Adrenal gland (tissue), 5 donors: Measurements from ENCODE around the gene AUTS2.

Experiments used
- POLR2A ChIP-seq, 2 donors: fragments of 450-650 bp; IDR thresholded peaks; one replicate each; pipeline ENCODE4 v1.6.1; 2017; ENCODE audit warnings: antibody characterized with exemption in 2 of 2, mild to moderate bottlenecking in 2 of 2, moderate library complexity in 1 of 2
- TF ChIP-seq, protein P1 (sequence below), 6 experiments: fragments of 450-650 bp in 4 of 6; fragments of 200-600 bp in 2 of 6; sonication (generic) in 1 of 6; IDR thresholded peaks; 1 replicate in 5 of 6; 2 replicates in 1 of 6; pipeline versions ENCODE4 v1.5.1 to v1.8.0; 2016 to 2021; ENCODE audit warnings: antibody characterized with exemption in 6 of 6, mild to moderate bottlenecking in 2 of 6, moderate library complexity in 1 of 6
- donor health status: DM: no; HTN: no; CAD: no.

DNA sequence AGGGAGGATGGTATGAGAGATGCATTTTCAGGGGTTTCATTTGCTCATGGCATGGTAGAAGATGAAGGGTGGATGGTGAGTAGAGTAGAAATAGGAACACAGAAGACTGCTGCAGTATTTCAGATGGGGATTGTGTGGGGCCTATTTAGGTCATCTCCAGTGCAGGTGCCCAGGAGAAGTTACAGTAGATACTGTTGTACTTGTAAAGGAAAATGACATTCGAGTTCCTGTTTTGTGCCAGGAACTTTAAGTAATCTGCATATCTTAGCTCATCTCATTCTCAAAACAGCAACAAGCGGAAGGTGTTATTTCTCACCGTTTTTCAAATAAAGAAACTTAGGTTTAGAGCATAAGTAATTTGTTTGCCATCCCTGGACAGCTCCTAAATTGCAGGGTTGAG is 156.2 kb downstream of the AUTS2 start:
- TF ChIP-seq POLR2A (IDR thresholded peaks at IDR 0.05) = no peak
- TF ChIP-seq, protein P1, sequence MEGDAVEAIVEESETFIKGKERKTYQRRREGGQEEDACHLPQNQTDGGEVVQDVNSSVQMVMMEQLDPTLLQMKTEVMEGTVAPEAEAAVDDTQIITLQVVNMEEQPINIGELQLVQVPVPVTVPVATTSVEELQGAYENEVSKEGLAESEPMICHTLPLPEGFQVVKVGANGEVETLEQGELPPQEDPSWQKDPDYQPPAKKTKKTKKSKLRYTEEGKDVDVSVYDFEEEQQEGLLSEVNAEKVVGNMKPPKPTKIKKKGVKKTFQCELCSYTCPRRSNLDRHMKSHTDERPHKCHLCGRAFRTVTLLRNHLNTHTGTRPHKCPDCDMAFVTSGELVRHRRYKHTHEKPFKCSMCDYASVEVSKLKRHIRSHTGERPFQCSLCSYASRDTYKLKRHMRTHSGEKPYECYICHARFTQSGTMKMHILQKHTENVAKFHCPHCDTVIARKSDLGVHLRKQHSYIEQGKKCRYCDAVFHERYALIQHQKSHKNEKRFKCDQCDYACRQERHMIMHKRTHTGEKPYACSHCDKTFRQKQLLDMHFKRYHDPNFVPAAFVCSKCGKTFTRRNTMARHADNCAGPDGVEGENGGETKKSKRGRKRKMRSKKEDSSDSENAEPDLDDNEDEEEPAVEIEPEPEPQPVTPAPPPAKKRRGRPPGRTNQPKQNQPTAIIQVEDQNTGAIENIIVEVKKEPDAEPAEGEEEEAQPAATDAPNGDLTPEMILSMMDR (IDR thresholded peaks at IDR 0.05) = no peak
